Astrocyte (in vitro differentiated cells and primary cell): ENCODE data around the gene SLC6A20. TPM values are rescaled to one million over a fixed set of nuclear protein-coding genes. Genes with fewer than 3 reads are reported as not detected.

Experiments
- DNase-seq: peaks from one replicate; pipeline ENCODE4 v3.0.0-alpha.2; 2010; ENCODE audit warnings: low read depth
- FAIRE-seq: peaks from 2 replicates; lab custom pipeline; 2011; peaks lifted over from hg19 to GRCh38; lab: Jason Lieb, UNC
- H2AFZ ChIP-seq: 2 replicates; pipeline ENCODE4 v1.6.0; 2012; ENCODE audit warnings: low read depth, low read length, inconsistent platforms
- H3K27ac ChIP-seq: 2 replicates; pipeline ENCODE4 v1.5.1; 2011; ENCODE audit warnings: low read depth, low read length, inconsistent platforms
- H3K27me3 ChIP-seq: 2 replicates; pipeline ENCODE4 v1.6.0; 2011; ENCODE audit warnings: low read length, inconsistent platforms; ENCODE audit not compliant: insufficient read depth
- H3K36me3 ChIP-seq: 2 replicates; pipeline ENCODE4 v1.5.1; 2011; ENCODE audit warnings: low read length, inconsistent platforms; ENCODE audit not compliant: insufficient read depth
- H3K4me1 ChIP-seq: 2 replicates; pipeline ENCODE4 v1.5.1; 2011; ENCODE audit warnings: low read length, inconsistent platforms; ENCODE audit not compliant: insufficient read depth
- H3K4me2 ChIP-seq: 2 replicates; pipeline ENCODE4 v1.6.0; 2012; ENCODE audit warnings: low read length, inconsistent platforms
- H3K4me3 ChIP-seq: 2 replicates; pipeline ENCODE4 v1.5.1; 2011; ENCODE audit warnings: low read depth, mild to moderate bottlenecking, low read length, inconsistent platforms; ENCODE audit not compliant: insufficient read depth
- H3K79me2 ChIP-seq: 2 replicates; pipeline ENCODE4 v1.6.0; 2012; ENCODE audit warnings: mild to moderate bottlenecking, low read length, inconsistent platforms; ENCODE audit not compliant: insufficient read depth
- H3K9ac ChIP-seq: 2 replicates; pipeline ENCODE4 v1.6.0; 2012; ENCODE audit warnings: mild to moderate bottlenecking, low read length, inconsistent platforms
- H3K9me3 ChIP-seq: 2 replicates; pipeline ENCODE4 v1.5.1; 2012; ENCODE audit warnings: low read depth, mild to moderate bottlenecking, low read length, inconsistent platforms; ENCODE audit not compliant: insufficient read depth
- H4K20me1 ChIP-seq: 2 replicates; pipeline ENCODE4 v1.6.0; 2012; ENCODE audit warnings: low read length, inconsistent platforms; ENCODE audit not compliant: insufficient read depth
- H3K27ac Mint-ChIP-seq: one replicate; pipeline ENCODE4 v1.8.0; 2021; ENCODE audit warnings: mild to moderate bottlenecking, mixed read lengths; ENCODE audit not compliant: unreplicated experiment
- H3K27me3 Mint-ChIP-seq: one replicate; pipeline ENCODE4 v1.8.0; 2021; ENCODE audit warnings: low read depth, mixed read lengths; ENCODE audit not compliant: unreplicated experiment
- H3K36me3 Mint-ChIP-seq: one replicate; pipeline ENCODE4 v1.8.0; 2021; ENCODE audit warnings: low read depth, mixed read lengths; ENCODE audit not compliant: unreplicated experiment
- H3K4me1 Mint-ChIP-seq: one replicate; pipeline ENCODE4 v1.8.0; 2021; ENCODE audit warnings: low read depth, mixed read lengths; ENCODE audit not compliant: unreplicated experiment
- H3K4me3 Mint-ChIP-seq: one replicate; pipeline ENCODE4 v1.8.0; 2021; ENCODE audit warnings: mild to moderate bottlenecking, moderate library complexity, mixed read lengths; ENCODE audit not compliant: unreplicated experiment
- H3K9me3 Mint-ChIP-seq: one replicate; pipeline ENCODE4 v1.8.0; 2021; ENCODE audit warnings: mild to moderate bottlenecking, mixed read lengths; ENCODE audit not compliant: unreplicated experiment
- CTCF ChIP-seq: IDR thresholded peaks from 2 replicates; pipeline ENCODE4 v1.5.1; 2011; ENCODE audit warnings: low read depth, mild to moderate bottlenecking, inconsistent platforms, low read length, moderate library complexity; ENCODE audit not compliant: insufficient read depth
- EZH2 ChIP-seq: IDR thresholded peaks from 2 replicates; pipeline ENCODE4 v1.6.1; 2012; ENCODE audit warnings: mild to moderate bottlenecking, low read length, inconsistent platforms; ENCODE audit not compliant: insufficient read depth
- total RNA-seq: library from RNA; stranded (reverse); gene quantifications from 2 replicates; pipeline ENCODE4 v1.2.1, GENCODE V29; 2021

Gene SLC6A20
- total RNA-seq, 1 donor from 2014 or later = not detected

GRCh38 chr3:45771166-45771775 is 25.1 kb downstream of the SLC6A20 start:
- no peak for FAIRE-seq
- no peaks in the 10 kb centered on the region for H3K4me1 Mint-ChIP-seq
- H3K36me3 ChIP-seq = no peaks in the 10 kb centered on the region
- no peaks in the 10 kb centered on the region for H4K20me1 ChIP-seq
- H3K36me3 Mint-ChIP-seq = peaks cover 1% of the 10 kb centered on the region
- TF ChIP-seq CTCF (no peak), EZH2 (no peak)
- H3K4me2 ChIP-seq = no peak overlapping the region
- no peak overlapping the region for H2AFZ ChIP-seq
- no peaks in the 10 kb centered on the region for H3K9me3 Mint-ChIP-seq
- H3K4me3 ChIP-seq = no peak overlapping the region
- H3K9me3 ChIP-seq = no peaks in the 10 kb centered on the region
- no peak overlapping the region for H3K27ac ChIP-seq
- H3K4me1 ChIP-seq = no peaks in the 10 kb centered on the region
- H3K27me3 ChIP-seq = peaks cover 37% of the 10 kb centered on the region
- no peak overlapping the region for H3K9ac ChIP-seq
- no peak for DNase-seq
- H3K4me3 Mint-ChIP-seq = no peak overlapping the region
- no peaks in the 10 kb centered on the region for H3K79me2 ChIP-seq
- peaks cover 50% of the 10 kb centered on the region for H3K27me3 Mint-ChIP-seq
- H3K27ac Mint-ChIP-seq = no peak overlapping the region

GRCh38 chr3:45765958-45766357 is 30.4 kb downstream of the SLC6A20 start:
- Mint-ChIP-seq H3K27ac (no peak overlapping the region), H3K27me3 (peaks cover 29% of the 10 kb centered on the region), H3K9me3 (peaks cover 1% of the 10 kb centered on the region), H3K36me3 (no peaks in the 10 kb centered on the region), H3K4me3 (no peak overlapping the region), H3K4me1 (no peaks in the 10 kb centered on the region)
- Histone ChIP-seq H3K36me3 (no peaks in the 10 kb centered on the region), H3K4me1 (no peaks in the 10 kb centered on the region), H3K79me2 (no peaks in the 10 kb centered on the region), H3K27me3 (peaks cover 15% of the 10 kb centered on the region), H2AFZ (no peak overlapping the region), H3K9me3 (no peaks in the 10 kb centered on the region), H3K4me3 (no peak overlapping the region), H3K4me2 (no peak overlapping the region), H3K27ac (no peak overlapping the region), H4K20me1 (no peaks in the 10 kb centered on the region), H3K9ac (no peak overlapping the region)
- TF ChIP-seq CTCF = no peak
- TF ChIP-seq EZH2 = no peak
- DNase-seq (no peak), FAIRE-seq (no peak)

GRCh38 chr3:45765266-45765851 is 31.0 kb downstream of the SLC6A20 start:
- H3K4me2 ChIP-seq = no peak overlapping the region
- no peak overlapping the region for H3K9ac ChIP-seq
- peaks cover 1% of the 10 kb centered on the region for H3K9me3 Mint-ChIP-seq
- no peaks in the 10 kb centered on the region for H4K20me1 ChIP-seq
- no peak overlapping the region for H3K27ac Mint-ChIP-seq
- FAIRE-seq (no peak), DNase-seq (no peak)
- H3K27me3 Mint-ChIP-seq = peaks cover 23% of the 10 kb centered on the region
- peaks cover 13% of the 10 kb centered on the region for H3K27me3 ChIP-seq
- no peaks in the 10 kb centered on the region for H3K9me3 ChIP-seq
- TF ChIP-seq CTCF (no peak), EZH2 (no peak)
- H3K79me2 ChIP-seq = no peaks in the 10 kb centered on the region
- no peak overlapping the region for H3K4me3 Mint-ChIP-seq
- no peaks in the 10 kb centered on the region for H3K36me3 Mint-ChIP-seq
- no peaks in the 10 kb centered on the region for H3K4me1 Mint-ChIP-seq
- H3K4me3 ChIP-seq = no peak overlapping the region
- no peaks in the 10 kb centered on the region for H3K4me1 ChIP-seq
- H3K27ac ChIP-seq = no peak overlapping the region
- H3K36me3 ChIP-seq = no peaks in the 10 kb centered on the region
- no peak overlapping the region for H2AFZ ChIP-seq
